ENCODE measurements around the gene MTHFD2L.

DNA sequence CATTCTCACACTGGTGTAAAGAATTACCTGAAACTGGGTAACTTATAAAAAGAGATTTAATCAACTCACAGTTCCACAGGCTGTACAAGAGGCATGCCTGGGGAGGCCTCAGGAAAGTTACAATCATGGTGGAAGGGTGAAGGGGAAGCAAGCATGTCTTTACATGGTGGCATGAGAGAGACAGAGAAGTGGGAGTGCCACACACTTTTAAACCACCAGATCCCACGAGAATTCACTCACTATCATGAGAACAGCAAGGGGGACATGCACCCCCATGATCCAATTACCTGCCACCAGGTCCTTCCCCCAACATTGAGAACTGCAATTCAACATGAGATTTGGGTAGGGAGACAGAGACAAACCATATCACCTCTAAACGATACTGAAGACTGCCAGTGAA lies 173.3 kb downstream of the MTHFD2L start:
- TF ChIP-seq, protein P1, sequence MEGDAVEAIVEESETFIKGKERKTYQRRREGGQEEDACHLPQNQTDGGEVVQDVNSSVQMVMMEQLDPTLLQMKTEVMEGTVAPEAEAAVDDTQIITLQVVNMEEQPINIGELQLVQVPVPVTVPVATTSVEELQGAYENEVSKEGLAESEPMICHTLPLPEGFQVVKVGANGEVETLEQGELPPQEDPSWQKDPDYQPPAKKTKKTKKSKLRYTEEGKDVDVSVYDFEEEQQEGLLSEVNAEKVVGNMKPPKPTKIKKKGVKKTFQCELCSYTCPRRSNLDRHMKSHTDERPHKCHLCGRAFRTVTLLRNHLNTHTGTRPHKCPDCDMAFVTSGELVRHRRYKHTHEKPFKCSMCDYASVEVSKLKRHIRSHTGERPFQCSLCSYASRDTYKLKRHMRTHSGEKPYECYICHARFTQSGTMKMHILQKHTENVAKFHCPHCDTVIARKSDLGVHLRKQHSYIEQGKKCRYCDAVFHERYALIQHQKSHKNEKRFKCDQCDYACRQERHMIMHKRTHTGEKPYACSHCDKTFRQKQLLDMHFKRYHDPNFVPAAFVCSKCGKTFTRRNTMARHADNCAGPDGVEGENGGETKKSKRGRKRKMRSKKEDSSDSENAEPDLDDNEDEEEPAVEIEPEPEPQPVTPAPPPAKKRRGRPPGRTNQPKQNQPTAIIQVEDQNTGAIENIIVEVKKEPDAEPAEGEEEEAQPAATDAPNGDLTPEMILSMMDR (IDR thresholded peaks at IDR 0.05) = no peak
- TF ChIP-seq POLR2A (IDR thresholded peaks at IDR 0.05) = no peak

All from body of pancreas (tissue), 4 donors.